HepG2 (cell line): ENCODE measurements around the gene CAPN12. TPM values are rescaled to one million over a fixed set of nuclear protein-coding genes. Genes with fewer than 3 reads are reported as not detected.
A peak's percentile ranks its signal among the peaks of the same experiment; 100 is the strongest.
"Not testable (repeated sequence)": the region's sequence is repeated elsewhere in the genome, so short reads cannot be mapped to it uniquely, and the experiment has no call there.

Source experiments
- ATAC-seq: fragments of 200-7000 bp; cut with Tn5 transposase; 3 replicates; pipeline ENCODE4 v1.9.1; 2020; ENCODE audit warnings: mild to moderate bottlenecking, moderate library complexity
- BruUV-seq: library from RNA; stranded (reverse); fragments of 400-500 nt; replicated peaks from 2 replicates; lab custom pipeline; 2021; lab: Mats Ljungman, UMichigan
- CTCF ChIA-PET: fragments of 300-600 bp; formaldehyde crosslinking; extraction: SDS; loops from one replicate; lab custom pipeline; 2021; ENCODE audit warnings: low total read pairs, inconsistent platforms, low intra/inter-chr PET ratio; lab: Yijun Ruan, JAX
- POLR2A ChIA-PET: fragments of 350-600 bp; sonication (Branson Sonifier 250); formaldehyde crosslinking; loops from one replicate; lab custom pipeline; 2020; ENCODE audit warnings: antibody characterized with exemption, inconsistent platforms; lab: Yijun Ruan, JAX
- DNase-seq: peaks from one replicate; pipeline ENCODE4 v3.0.0-alpha.2; 2015; ENCODE audit warnings: low spot score
- FAIRE-seq: peaks from 3 replicates; lab custom pipeline; 2011; peaks lifted over from hg19 to GRCh38; lab: Jason Lieb, UNC
- H2AFZ ChIP-seq: one replicate; pipeline ENCODE4 v1.6.1; 2011; ENCODE audit warnings: low read length, inconsistent platforms
- H3K27ac ChIP-seq: fragments of 300-600 bp; 3 replicates; pipeline ENCODE4 v1.8.0; 2011; ENCODE audit warnings: mixed run types, mild to moderate bottlenecking, mixed read lengths, low read length, inconsistent platforms; ENCODE audit not compliant: insufficient read depth; ENCODE audit errors: extremely low read length
- H3K27me3 ChIP-seq, 2 experiments: fragments of 200-600 bp in 1 of 2; 2 replicates in 1 of 2; 3 replicates in 1 of 2; pipeline versions ENCODE4 v1.6.0 to v1.8.0; 2011; ENCODE audit warnings: low read length in 2 of 2, mild to moderate bottlenecking in 2 of 2, moderate library complexity in 2 of 2, inconsistent platforms in 1 of 2; ENCODE audit not compliant: insufficient read depth in 2 of 2, control insufficient read depth in 1 of 2
- H3K36me3 ChIP-seq, 2 experiments: fragments of 200-600 bp in 1 of 2; replicated peaks in 1 of 2; 2 replicates in 1 of 2; 3 replicates in 1 of 2; pipeline versions ENCODE4 v1.5.1 to v1.8.0; 2011; ENCODE audit warnings: low read length in 2 of 2, inconsistent platforms in 1 of 2; ENCODE audit not compliant: insufficient read depth in 2 of 2, control insufficient read depth in 1 of 2
- H3K4me1 ChIP-seq: 2 replicates; pipeline ENCODE4 v1.5.1; 2012; ENCODE audit warnings: low read length, inconsistent platforms; ENCODE audit not compliant: insufficient read depth
- H3K4me2 ChIP-seq: 2 replicates; pipeline ENCODE4 v1.6.0; 2011; ENCODE audit warnings: low read depth, low read length, inconsistent platforms
- H3K4me3 ChIP-seq, 3 experiments: fragments of 200-600 bp in 1 of 3; sonication (generic), shearing (Covaris generic) in 1 of 3; replicated peaks in 1 of 3; 2 replicates each; pipeline ENCODE4 v1.5.1; 2011 to 2016; ENCODE audit warnings: low read length in 3 of 3, inconsistent platforms in 2 of 3, low read depth in 2 of 3, mild to moderate bottlenecking in 2 of 3, control low read depth in 1 of 3, mixed read lengths in 1 of 3; ENCODE audit not compliant: insufficient read depth in 1 of 3
- H3K79me2 ChIP-seq: one replicate; pipeline ENCODE4 v1.6.1; 2011; ENCODE audit warnings: low read length, inconsistent platforms; ENCODE audit not compliant: insufficient read depth
- H3K9ac ChIP-seq: 2 replicates; pipeline ENCODE4 v1.6.0; 2011; ENCODE audit warnings: mild to moderate bottlenecking, low read depth, low read length, inconsistent platforms; ENCODE audit not compliant: insufficient read depth
- H3K9me3 ChIP-seq: 2 replicates; pipeline ENCODE4 v1.5.1; 2012; ENCODE audit warnings: mild to moderate bottlenecking, low read length
- H4K20me1 ChIP-seq: 2 replicates; pipeline ENCODE4 v1.6.0; 2011; ENCODE audit warnings: inconsistent platforms, mild to moderate bottlenecking, low read length, moderate library complexity; ENCODE audit not compliant: insufficient read depth
- ADNP ChIP-seq: sonication (generic); formaldehyde crosslinking; IDR thresholded peaks from 2 replicates; pipeline ENCODE4 v1.4.0; 2020; ENCODE audit warnings: missing genetic modification reagents
- GPN1 ChIP-seq: sonication (generic); formaldehyde crosslinking; IDR thresholded peaks from 2 replicates; pipeline ENCODE4 v1.5.1; 2020; ENCODE audit warnings: missing genetic modification reagents, borderline replicate concordance
- HNRNPK ChIP-seq: fragments of 200-400 bp; formaldehyde crosslinking; IDR thresholded peaks from 2 replicates; pipeline ENCODE4 v1.6.1; 2018; ENCODE audit warnings: low read length, low read depth, moderate library complexity, mild to moderate bottlenecking; ENCODE audit not compliant: poor library complexity, severe bottlenecking
- MYC ChIP-seq: sonication (generic); formaldehyde crosslinking; IDR thresholded peaks from 2 replicates; pipeline ENCODE4 v1.9.0; 2021; ENCODE audit warnings: missing genetic modification reagents, borderline replicate concordance
- ZBTB38 ChIP-seq: sonication (generic); formaldehyde crosslinking; IDR thresholded peaks from 2 replicates; pipeline ENCODE4 v1.5.1; 2020; ENCODE audit warnings: mild to moderate bottlenecking, missing genetic modification reagents
- ZNF251 ChIP-seq: sonication (generic); formaldehyde crosslinking; IDR thresholded peaks from 2 replicates; pipeline ENCODE4 v1.9.0; 2021; ENCODE audit warnings: mild to moderate bottlenecking, missing genetic modification reagents
- ZNF615 ChIP-seq: sonication (generic); formaldehyde crosslinking; IDR thresholded peaks from 2 replicates; pipeline ENCODE4 v1.5.0; 2020; ENCODE audit warnings: mild to moderate bottlenecking, missing genetic modification reagents, borderline replicate concordance
- WGBS: methylation state at CpG from one replicate; pipeline ENCODE4 v1.1.6; 2017; ENCODE audit warnings: low lambda C conversion rate; 5-methylcytosine and 5-hydroxymethylcytosine counted together
- in situ Hi-C: cut with HindIII; loops from 2 replicates; pipeline ENCODE4 v1.10.0; 2017; ENCODE audit warnings: low pct_unique_long_range_greater_than_20kb; ENCODE audit not compliant: extremely low pct_ligation_motif_present
- intact Hi-C: fragments of 100-400 bp; cut with micrococcal nuclease; formaldehyde crosslinking; loops from one replicate; pipeline ENCODE4 v1.10.0; 2022; ENCODE audit not compliant: unreplicated experiment
- polyA plus RNA-seq, 8 experiments: library from polyadenylated mRNA; depleted of rRNA in 3 of 8; stranded (reverse) in 7 of 8; unstranded in 1 of 8; fragments of >200 nt; fragmentation: Illumina TruSeq in 4 of 8; extraction: Trizol in 4 of 8; gene quantifications; 2 replicates each; pipeline versions ENCODE4 v1.2.1 to v1.2.3, GENCODE V29; 2011 to 2016; ENCODE audit warnings: low read depth in 4 of 8, missing spikeins in 1 of 8, mixed read lengths in 1 of 8; ENCODE audit not compliant: insufficient read depth in 1 of 8
- total RNA-seq, 5 experiments: library from RNA; depleted of rRNA; stranded (reverse); fragments of >200 nt; fragmentation: Illumina TruSeq; extraction: Trizol; gene quantifications; 2 replicates each; pipeline ENCODE4 v1.2.3, GENCODE V29; 2016; ENCODE audit warnings: low read depth in 1 of 5
- TF ChIP-seq, protein P1 (sequence below): sonication (generic); formaldehyde crosslinking; IDR thresholded peaks from 2 replicates; pipeline ENCODE4 v1.5.0; 2020; ENCODE audit warnings: missing genetic modification reagents, mild to moderate bottlenecking, borderline replicate concordance
- TF ChIP-seq, protein P2 (sequence below): sonication (generic); formaldehyde crosslinking; conservative IDR thresholded peaks from 2 replicates; pipeline ENCODE4 v1.8.0; 2022; ENCODE audit warnings: low read depth, missing genetic modification reagents
- TF ChIP-seq, protein P3 (sequence below): sonication (generic); formaldehyde crosslinking; IDR thresholded peaks from 2 replicates; pipeline ENCODE4 v1.5.1; 2020; ENCODE audit warnings: missing genetic modification reagents, mild to moderate bottlenecking, borderline replicate concordance

CAPN12 gene
- total and polyA plus RNA-seq, 2 of the 13 experiments (the other 11 are each of a cell fraction or from before 2014, with no cell fraction given), result 1.6 to 13.6 TPM

- Histone ChIP-seq H3K9ac (peak overlapping the region; percentile 64; the same call in 1 of the 2 replicates), H3K27ac (peak overlapping the region; percentile 95), H3K4me1 (peaks cover 66% of the 10 kb centered on the region), H3K4me2 (peak overlapping the region; percentile 84), H3K79me2 (peaks cover 15% of the 10 kb centered on the region), H3K4me3 (peak overlapping the region in 1 of 3 experiments; percentile 10; a peak in 1 of 6 replicates)
- H3K36me3 ChIP-seq, FAIRE-seq, CTCF ChIA-PET, H2AFZ ChIP-seq, H3K9me3 ChIP-seq, H3K27me3 ChIP-seq, in situ Hi-C loops, H4K20me1 ChIP-seq, BruUV-seq, DNase-seq, intact Hi-C loops, ATAC-seq: not testable (repeated sequence)
- TF ChIP-seq HNRNPK, result peak; percentile 85
- TF ChIP-seq ZBTB38 (CRISPR knock-in tag), result peak; percentile 77; the same call in 1 of the 2 replicates
- TF ChIP-seq ADNP (CRISPR knock-in tag), result 0 out of 2 replicates have a peak, but pooled peaks have one; percentile 34
- WGBS, result 77% methylated on average over 6 of the region's 6 CpGs
- POLR2A ChIA-PET, result interaction anchor here (1.0 to 4.0 kb wide), 3 partner anchors 12 to 111 kb away, joined by 3 to 16 read pairs (median 7); partner anchors contain the start of gene ECH1
These were observed 16.7 kb upstream of the CAPN12 start for GRCh38 chr19:38760805-38761517.

DNA sequence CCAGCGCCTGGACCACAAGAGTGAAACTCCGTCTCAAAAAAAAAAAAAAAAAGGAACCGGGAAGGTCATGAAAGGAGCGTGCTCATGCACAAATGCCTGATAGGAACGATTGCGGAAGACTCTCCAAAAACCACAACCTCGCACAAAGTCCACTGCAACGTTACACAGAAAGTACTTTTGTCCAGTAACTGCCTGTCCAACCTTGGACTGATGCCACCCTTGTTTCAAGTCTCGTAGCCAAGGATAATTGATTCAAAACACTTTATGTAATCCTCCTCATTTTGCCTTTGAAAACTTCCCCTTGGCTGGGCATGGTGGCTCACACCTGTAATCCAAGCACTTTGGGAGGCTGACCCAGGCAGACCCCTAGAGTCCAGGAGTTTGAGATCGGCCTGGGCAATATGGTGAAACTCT lies 15.3 kb upstream of the CAPN12 start:
- WGBS, result 3% methylated on average over 10 of the region's 10 CpGs
- H3K27me3 ChIP-seq, result no peaks in the 10 kb centered on the region
- ATAC-seq (peak; percentile 77), DNase-seq (peak; percentile 98), FAIRE-seq (peak; percentile 97)
- H3K79me2 ChIP-seq, result peaks cover 15% of the 10 kb centered on the region
- intact Hi-C loops, result no loop called here
- H2AFZ ChIP-seq, result no peak overlapping the region
- no peaks in the 10 kb centered on the region for H3K9me3 ChIP-seq
- peaks cover 71% of the 10 kb centered on the region for H3K4me1 ChIP-seq
- peak overlapping the region; percentile 47 for H3K9ac ChIP-seq
- in situ Hi-C loops, result no loop called here
- H3K27ac ChIP-seq, result peak overlapping the region; percentile 95
- no peaks in the 10 kb centered on the region for H4K20me1 ChIP-seq
- CTCF ChIA-PET, result no interaction called here
- peak overlapping the region; percentile 62 for H3K4me2 ChIP-seq
- H3K4me3 ChIP-seq, result no peak overlapping the region
- POLR2A ChIA-PET, result interaction anchor here (0.8 to 4.0 kb wide), 4 partner anchors 12 to 110 kb away, joined by 3 to 16 read pairs (median 6); partner anchors contain the start of gene ECH1
- BruUV-seq, result no TSS peak
- H3K36me3 ChIP-seq, result no peaks in the 10 kb centered on the region
- TF ChIP-seq, protein P1, sequence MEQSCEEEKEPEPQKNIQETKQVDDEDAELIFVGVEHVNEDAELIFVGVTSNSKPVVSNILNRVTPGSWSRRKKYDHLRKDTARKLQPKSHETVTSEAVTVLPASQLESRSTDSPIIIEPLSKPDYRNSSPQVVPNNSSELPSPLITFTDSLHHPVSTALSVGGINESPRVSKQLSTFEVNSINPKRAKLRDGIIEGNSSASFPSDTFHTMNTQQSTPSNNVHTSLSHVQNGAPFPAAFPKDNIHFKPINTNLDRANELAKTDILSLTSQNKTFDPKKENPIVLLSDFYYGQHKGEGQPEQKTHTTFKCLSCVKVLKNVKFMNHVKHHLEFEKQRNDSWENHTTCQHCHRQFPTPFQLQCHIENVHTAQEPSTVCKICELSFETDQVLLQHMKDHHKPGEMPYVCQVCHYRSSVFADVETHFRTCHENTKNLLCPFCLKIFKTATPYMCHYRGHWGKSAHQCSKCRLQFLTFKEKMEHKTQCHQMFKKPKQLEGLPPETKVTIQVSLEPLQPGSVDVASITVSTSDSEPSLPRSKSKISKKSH (CRISPR knock-in tag), result no peak
- no peak for TF ChIP-seq GPN1 (CRISPR knock-in tag)
- TF ChIP-seq, protein P2, sequence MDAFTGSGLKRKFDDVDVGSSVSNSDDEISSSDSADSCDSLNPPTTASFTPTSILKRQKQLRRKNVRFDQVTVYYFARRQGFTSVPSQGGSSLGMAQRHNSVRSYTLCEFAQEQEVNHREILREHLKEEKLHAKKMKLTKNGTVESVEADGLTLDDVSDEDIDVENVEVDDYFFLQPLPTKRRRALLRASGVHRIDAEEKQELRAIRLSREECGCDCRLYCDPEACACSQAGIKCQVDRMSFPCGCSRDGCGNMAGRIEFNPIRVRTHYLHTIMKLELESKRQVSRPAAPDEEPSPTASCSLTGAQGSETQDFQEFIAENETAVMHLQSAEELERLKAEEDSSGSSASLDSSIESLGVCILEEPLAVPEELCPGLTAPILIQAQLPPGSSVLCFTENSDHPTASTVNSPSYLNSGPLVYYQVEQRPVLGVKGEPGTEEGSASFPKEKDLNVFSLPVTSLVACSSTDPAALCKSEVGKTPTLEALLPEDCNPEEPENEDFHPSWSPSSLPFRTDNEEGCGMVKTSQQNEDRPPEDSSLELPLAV (CRISPR knock-in tag), result no peak
- TF ChIP-seq, protein P3, sequence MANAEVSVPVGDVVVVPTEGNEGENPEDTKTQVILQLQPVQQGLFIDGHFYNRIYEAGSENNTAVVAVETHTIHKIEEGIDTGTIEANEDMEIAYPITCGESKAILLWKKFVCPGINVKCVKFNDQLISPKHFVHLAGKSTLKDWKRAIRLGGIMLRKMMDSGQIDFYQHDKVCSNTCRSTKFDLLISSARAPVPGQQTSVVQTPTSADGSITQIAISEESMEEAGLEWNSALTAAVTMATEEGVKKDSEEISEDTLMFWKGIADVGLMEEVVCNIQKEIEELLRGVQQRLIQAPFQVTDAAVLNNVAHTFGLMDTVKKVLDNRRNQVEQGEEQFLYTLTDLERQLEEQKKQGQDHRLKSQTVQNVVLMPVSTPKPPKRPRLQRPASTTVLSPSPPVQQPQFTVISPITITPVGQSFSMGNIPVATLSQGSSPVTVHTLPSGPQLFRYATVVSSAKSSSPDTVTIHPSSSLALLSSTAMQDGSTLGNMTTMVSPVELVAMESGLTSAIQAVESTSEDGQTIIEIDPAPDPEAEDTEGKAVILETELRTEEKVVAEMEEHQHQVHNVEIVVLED, result peak; percentile 58; the same call in 1 of the 2 replicates
- no peak for TF ChIP-seq ZNF251 (CRISPR knock-in tag)
- TF ChIP-seq MYC (CRISPR knock-in tag), result peak; percentile 42; the same call in 1 of the 2 replicates
- TF ChIP-seq ZNF615 (CRISPR knock-in tag), result no peak
